ENCODE measurements around the gene ARHGAP40.

DNA sequence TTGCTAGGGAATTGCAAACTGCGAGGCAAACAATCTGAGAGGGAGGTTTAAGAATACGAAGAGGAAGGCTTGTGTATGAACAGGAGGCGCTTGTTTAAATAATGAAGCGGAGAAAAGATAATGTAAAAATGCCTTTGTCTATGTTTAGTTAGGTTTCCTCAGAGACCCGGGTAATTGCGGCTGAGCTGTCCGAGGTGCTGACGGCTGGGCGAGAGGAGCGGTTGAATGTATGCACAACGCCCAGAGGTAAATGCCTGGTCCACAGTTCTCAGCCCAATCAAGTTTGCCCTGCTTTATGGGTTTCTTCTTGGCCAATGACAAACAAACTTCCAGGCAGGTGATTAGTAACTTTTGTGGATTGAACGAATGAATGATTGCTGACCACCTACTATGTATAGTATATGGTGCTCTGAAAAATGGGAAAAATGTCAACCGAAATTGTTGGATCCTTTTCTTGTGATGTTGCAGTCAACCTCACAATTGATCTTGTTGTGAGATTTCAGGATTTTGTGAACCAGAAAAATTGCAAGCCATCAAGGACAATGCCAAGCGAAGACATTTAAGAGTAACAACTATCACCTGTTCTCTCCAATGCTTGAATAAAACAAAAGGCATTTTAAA, 84.4 kb downstream of the ARHGAP40 start:
- no peak for TF ChIP-seq CTCF (IDR thresholded peaks at IDR 0.05 in 8 of 11, conservative IDR thresholded peaks at IDR 0.05 in 3 of 11)
- no peak for TF ChIP-seq POLR2A (IDR thresholded peaks at IDR 0.05)

Data from spleen (tissue), 7 donors.